Endothelial cell of umbilical vein (primary cell): ENCODE data around the gene CNTNAP2. TPM values are rescaled to one million over a fixed set of nuclear protein-coding genes. Genes with fewer than 3 reads are reported as not detected.

ENCODE experiments used
- BruUV-seq: library from RNA; stranded (reverse); fragments of 400-500 nt; replicated peaks from 2 replicates; lab custom pipeline; 2021; lab: Mats Ljungman, UMichigan
- CTCF ChIA-PET: fragments of 300-600, 350-600 bp; sonication (Branson Sonifier 250); formaldehyde crosslinking; loops from one replicate; lab custom pipeline; 2021; ENCODE audit warnings: antibody characterized with exemption, inconsistent platforms; lab: Charles Lee
- POLR2A ChIA-PET: fragments of 300-600, 350-600 bp; sonication (Branson Sonifier 250); formaldehyde crosslinking; loops from one replicate; lab custom pipeline; 2021; ENCODE audit warnings: antibody characterized with exemption, inconsistent platforms; lab: Charles Lee
- DNase-seq: peaks from one replicate; pipeline ENCODE4 v3.0.0-alpha.2; 2011; ENCODE audit warnings: low read depth, low spot score
- FAIRE-seq: peaks from 2 replicates; lab custom pipeline; 2011; peaks lifted over from hg19 to GRCh38; lab: Jason Lieb, UNC
- H2AFZ ChIP-seq: 2 replicates; pipeline ENCODE4 v1.6.0; 2012; ENCODE audit warnings: low read depth, low read length, control low read depth, inconsistent platforms
- H3K27ac ChIP-seq: 2 replicates; pipeline ENCODE4 v1.5.1; 2011; ENCODE audit warnings: low read depth, mild to moderate bottlenecking, control low read depth, low read length, moderate library complexity; ENCODE audit not compliant: insufficient read depth
- H3K27me3 ChIP-seq, 2 experiments: 2 replicates each; pipeline versions ENCODE4 v1.6.0 to v1.6.1; 2011; ENCODE audit warnings: low read length in 2 of 2, mixed read lengths in 1 of 2; ENCODE audit not compliant: control insufficient read depth in 2 of 2, insufficient read depth in 2 of 2
- H3K36me3 ChIP-seq, 2 experiments: 2 replicates in 1 of 2; 3 replicates in 1 of 2; pipeline ENCODE4 v1.5.1; 2011; ENCODE audit warnings: low read length in 2 of 2, mild to moderate bottlenecking in 1 of 2, moderate library complexity in 1 of 2; ENCODE audit not compliant: control insufficient read depth in 2 of 2, insufficient read depth in 2 of 2; ENCODE audit errors: extremely low read depth in 1 of 2
- H3K4me1 ChIP-seq: 3 replicates; pipeline ENCODE4 v1.5.1; 2011; ENCODE audit warnings: mild to moderate bottlenecking, low read length; ENCODE audit not compliant: control insufficient read depth, insufficient read depth; ENCODE audit errors: extremely low read depth
- H3K4me2 ChIP-seq: 2 replicates; pipeline ENCODE4 v1.6.1; 2011; ENCODE audit warnings: low read length, control low read depth, mixed read lengths; ENCODE audit not compliant: insufficient read depth
- H3K4me3 ChIP-seq, 3 experiments: fragments of 200-600 bp in 1 of 3; sonication (generic), shearing (Covaris generic) in 1 of 3; replicated peaks in 1 of 3; 2 replicates each; pipeline ENCODE4 v1.5.1; 2011 to 2016; ENCODE audit warnings: control low read depth in 3 of 3, low read length in 3 of 3, mild to moderate bottlenecking in 2 of 3, inconsistent platforms in 1 of 3, low read depth in 1 of 3, moderate library complexity in 1 of 3; ENCODE audit not compliant: insufficient read depth in 1 of 3
- H3K79me2 ChIP-seq: 2 replicates; pipeline ENCODE4 v1.6.0; 2012; ENCODE audit warnings: low read length, inconsistent platforms; ENCODE audit not compliant: control insufficient read depth, insufficient read depth
- H3K9ac ChIP-seq: replicated peaks from 2 replicates; pipeline ENCODE3; 2011; ENCODE audit warnings: low read length, control low read depth; ENCODE audit not compliant: insufficient read depth; ENCODE audit errors: extremely low read depth
- H3K9me1 ChIP-seq: replicated peaks from 3 replicates; pipeline ENCODE4 v1.6.0; 2011; ENCODE audit warnings: mild to moderate bottlenecking, low read length; ENCODE audit not compliant: control insufficient read depth, insufficient read depth; ENCODE audit errors: extremely low read depth
- H3K9me3 ChIP-seq: replicated peaks from 2 replicates; pipeline ENCODE4 v1.5.1; 2012; ENCODE audit warnings: low read length, inconsistent platforms; ENCODE audit not compliant: control insufficient read depth, insufficient read depth
- H4K20me1 ChIP-seq: replicated peaks from 2 replicates; pipeline ENCODE3; 2011; ENCODE audit warnings: mild to moderate bottlenecking, low read length; ENCODE audit not compliant: control insufficient read depth, insufficient read depth; ENCODE audit errors: extremely low read depth
- CTCF ChIP-seq, 2 donors: IDR thresholded peaks; 1 replicate in 1 of 2; 2 replicates in 1 of 2; pipeline ENCODE4 v1.5.1; 2011; ENCODE audit warnings: low read length in 2 of 2, mild to moderate bottlenecking in 2 of 2, moderate library complexity in 2 of 2, control low read depth in 1 of 2, inconsistent platforms in 1 of 2, low read depth in 1 of 2; ENCODE audit not compliant: insufficient read depth in 1 of 2; ENCODE audit errors: extremely low read depth in 1 of 2
- EZH2 ChIP-seq: IDR thresholded peaks from 2 replicates; pipeline ENCODE4 v1.6.1; 2012; ENCODE audit warnings: borderline replicate concordance, low read depth, mild to moderate bottlenecking, moderate library complexity, low read length, inconsistent platforms; ENCODE audit not compliant: severe bottlenecking
- FOS ChIP-seq: IDR thresholded peaks from 2 replicates; pipeline ENCODE4 v1.6.1; 2011; ENCODE audit warnings: mild to moderate bottlenecking, low read length, moderate library complexity, borderline replicate concordance; ENCODE audit not compliant: insufficient read depth
- GATA2 ChIP-seq: IDR thresholded peaks from 2 replicates; pipeline ENCODE4 v1.7.0; 2011; ENCODE audit warnings: low read depth, mild to moderate bottlenecking, moderate library complexity, mixed read lengths, low read length; ENCODE audit not compliant: insufficient read length, insufficient read depth
- JUN ChIP-seq: IDR thresholded peaks from 2 replicates; pipeline ENCODE4 v1.6.1; 2011; ENCODE audit warnings: borderline replicate concordance, low read depth; ENCODE audit not compliant: insufficient read length, insufficient read depth
- MYC ChIP-seq: IDR thresholded peaks from one replicate; pipeline ENCODE4 v1.6.1; 2011; ENCODE audit warnings: mild to moderate bottlenecking, low read depth, low read length
- POLR2A ChIP-seq: IDR thresholded peaks from 2 replicates; pipeline ENCODE4 v1.6.1; 2012; ENCODE audit warnings: low read depth, mild to moderate bottlenecking, control low read depth, low read length
- POLR2AphosphoS5 ChIP-seq: IDR thresholded peaks from 2 replicates; pipeline ENCODE4 v1.6.1; 2012; ENCODE audit warnings: low read depth, mild to moderate bottlenecking, control low read depth, low read length, moderate library complexity; ENCODE audit not compliant: insufficient read depth
- dilution Hi-C: fragments of 300-500 bp; cut with MboI; formaldehyde crosslinking; loops from one replicate; pipeline ENCODE4 v1.15.0; 2019; ENCODE audit warnings: low sequenced_read_pairs; ENCODE audit not compliant: extremely low pct_ligation_motif_present
- intact Hi-C: fragments of 100-400 bp; cut with micrococcal nuclease; formaldehyde crosslinking; loops from one replicate; pipeline ENCODE4 v1.10.0; 2022
- polyA plus RNA-seq, 4 experiments: library from polyadenylated mRNA; depleted of rRNA in 3 of 4; stranded (reverse) in 3 of 4; unstranded in 1 of 4; fragments of >200 nt; gene quantifications; 2 replicates each; pipeline versions ENCODE4 v1.2.1 to v1.2.3, GENCODE V29; 2011 to 2012; ENCODE audit warnings: missing spikeins in 1 of 4
- total RNA-seq: library from RNA; stranded (reverse); gene quantifications from 2 replicates; pipeline ENCODE4 v1.2.3, GENCODE V29; 2021
- TF ChIP-seq, protein P1 (sequence below): IDR thresholded peaks from 2 replicates; pipeline ENCODE4 v1.6.1; 2011; ENCODE audit not compliant: insufficient read depth, insufficient read length

CNTNAP2 gene
- total and polyA plus RNA-seq, 2 donors (not counting 3 experiments of a cell fraction or from before 2014, with no cell fraction given), result not detected

DNA sequence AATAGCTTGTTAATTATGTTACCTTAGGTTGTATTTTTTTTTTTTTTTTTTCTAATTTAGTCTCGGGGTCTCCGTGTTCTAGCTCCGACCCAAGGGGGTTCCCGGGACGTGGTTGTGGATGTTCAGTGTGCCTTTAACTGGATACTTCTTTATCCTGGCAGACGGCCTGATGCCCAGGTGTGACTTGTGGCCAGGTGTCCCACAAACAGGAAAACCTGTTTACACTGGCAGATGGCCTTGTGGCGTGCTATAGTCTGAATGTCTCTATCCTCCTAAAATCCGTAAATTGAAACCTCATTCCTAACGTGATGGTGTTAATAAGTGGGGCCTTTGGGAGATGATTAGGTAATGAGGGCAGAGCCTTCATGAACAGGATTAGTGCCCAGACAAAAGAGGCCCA is 1927.6 kb downstream of the CNTNAP2 start:
- Histone ChIP-seq H3K9ac (no peak overlapping the region), H2AFZ (no peak overlapping the region), H3K4me2 (no peak overlapping the region), H3K79me2 (no peaks in the 10 kb centered on the region), H3K9me1 (no peaks in the 10 kb centered on the region), H3K9me3 (peaks cover 2% of the 10 kb centered on the region), H3K27me3 (no peaks in the 10 kb centered on the region), H3K4me3 (no peak overlapping the region), H4K20me1 (no peaks in the 10 kb centered on the region), H3K36me3 (no peaks in the 10 kb centered on the region), H3K4me1 (no peaks in the 10 kb centered on the region), H3K27ac (no peak overlapping the region)
- no peak for DNase-seq
- dilution Hi-C loops, result no loop called here
- POLR2A ChIA-PET, result no interaction called here
- BruUV-seq, result no TSS peak
- intact Hi-C loops, result no loop called here
- CTCF ChIA-PET, result no interaction called here
- FAIRE-seq, result no peak
- TF ChIP-seq CTCF (IDR thresholded peaks at IDR 0.05; ENCODE audit: extremely low read depth in 1 of 2, insufficient read depth in 1 of 2, low read depth in 1 of 2, low read length in 2 of 2) (no peak), JUN (no peak), MYC (no peak), POLR2AphosphoS5 (no peak), POLR2A (no peak), FOS (no peak), EZH2 (no peak), GATA2 (no peak)
- TF ChIP-seq, protein P1, sequence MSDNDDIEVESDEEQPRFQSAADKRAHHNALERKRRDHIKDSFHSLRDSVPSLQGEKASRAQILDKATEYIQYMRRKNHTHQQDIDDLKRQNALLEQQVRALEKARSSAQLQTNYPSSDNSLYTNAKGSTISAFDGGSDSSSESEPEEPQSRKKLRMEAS, result no peak
